Mammary epithelial cell (primary cell): ENCODE results near the gene ATP5IF1.

Experiments
- CTCF ChIP-seq, 2 donors: IDR thresholded peaks in 1 of 2; conservative IDR thresholded peaks in 1 of 2; 2 replicates each; pipeline ENCODE4 v1.5.1; 2011 to 2012; ENCODE audit warnings: inconsistent platforms in 2 of 2, low read length in 2 of 2, mild to moderate bottlenecking in 2 of 2, control low read depth in 1 of 2, low read depth in 1 of 2; ENCODE audit not compliant: insufficient read depth in 1 of 2; ENCODE audit errors: extremely low read depth in 1 of 2
- EZH2 ChIP-seq: IDR thresholded peaks from 2 replicates; pipeline ENCODE4 v1.6.1; 2012; ENCODE audit warnings: low read length, inconsistent platforms, borderline replicate concordance

- TF ChIP-seq CTCF (conservative IDR thresholded peaks at IDR 0.05 in 1 of 2, IDR thresholded peaks at IDR 0.05 in 1 of 2; ENCODE audit: extremely low read depth in 1 of 2, insufficient read depth in 1 of 2, low read depth in 1 of 2, low read length in 2 of 2) (no peak), EZH2 (no peak)
Measured at GRCh38 chr1:28278763-28279162, 42.8 kb downstream of the ATP5IF1 start.
